H1 (cell line): Measurements from ENCODE around the gene EXOSC10. TPM values are rescaled to one million over a fixed set of nuclear protein-coding genes. Genes with fewer than 3 reads are reported as not detected.

Experiments used
- CTCF ChIA-PET: fragments of 300-600 bp; sonication (Branson Sonifier 250); formaldehyde crosslinking; loops from one replicate; lab custom pipeline; 2021; ENCODE audit not compliant: partially characterized antibody; lab: Charles Lee
- POLR2A ChIA-PET: fragments of 300-600 bp; sonication (Branson Sonifier 250); formaldehyde crosslinking; loops from one replicate; lab custom pipeline; 2021; ENCODE audit warnings: inconsistent platforms; ENCODE audit not compliant: partially characterized antibody; lab: Charles Lee
- DNase-seq, 2 experiments: peaks; one replicate each; pipeline versions ENCODE4 v3.0.0 to v3.0.0-alpha.2; 2010 to 2022; ENCODE audit warnings: low spot score in 2 of 2, low read depth in 1 of 2, mixed read lengths in 1 of 2
- FAIRE-seq: peaks from 2 replicates; lab custom pipeline; 2011; peaks lifted over from hg19 to GRCh38; lab: Jason Lieb, UNC
- H2AFZ ChIP-seq: 2 replicates; pipeline ENCODE4 v1.8.1; 2012; ENCODE audit warnings: low read length, inconsistent platforms
- H2AK5ac ChIP-seq: 2 replicates; pipeline ENCODE4 v1.6.1; 2013; ENCODE audit warnings: low read depth, low read length
- H2BK120ac ChIP-seq: replicated peaks from 2 replicates; pipeline ENCODE3; 2013; ENCODE audit warnings: low read depth, low read length, inconsistent platforms
- H2BK12ac ChIP-seq: 2 replicates; pipeline ENCODE4 v1.6.1; 2013; ENCODE audit warnings: low read depth, low read length
- H2BK15ac ChIP-seq: 2 replicates; pipeline ENCODE4 v1.6.1; 2013; ENCODE audit warnings: low read length
- H2BK20ac ChIP-seq: 2 replicates; pipeline ENCODE4 v1.6.1; 2013; ENCODE audit warnings: low read length
- H2BK5ac ChIP-seq: 2 replicates; pipeline ENCODE4 v1.6.1; 2013; ENCODE audit warnings: low read depth, low read length
- H3K14ac ChIP-seq: 2 replicates; pipeline ENCODE4 v1.6.1; 2013; ENCODE audit warnings: inconsistent platforms; ENCODE audit not compliant: insufficient read length
- H3K18ac ChIP-seq: 2 replicates; pipeline ENCODE4 v1.6.1; 2013; ENCODE audit warnings: low read length; ENCODE audit errors: extremely low read depth
- H3K23ac ChIP-seq: 2 replicates; pipeline ENCODE4 v1.6.1; 2013; ENCODE audit warnings: inconsistent platforms; ENCODE audit not compliant: insufficient read length
- H3K23me2 ChIP-seq: 2 replicates; pipeline ENCODE4 v1.6.1; 2013; ENCODE audit warnings: low read depth, low read length
- H3K27ac ChIP-seq: 2 replicates; pipeline ENCODE4 v1.6.1; 2011; ENCODE audit warnings: low read depth, low read length, inconsistent platforms
- H3K27me3 ChIP-seq, 4 experiments: replicated peaks in 1 of 4; 1 replicate in 1 of 4; 2 replicates in 3 of 4; pipeline versions ENCODE4 v1.6.1 to v1.8.1; 2011 to 2013; ENCODE audit warnings: low read length in 3 of 4, mild to moderate bottlenecking in 3 of 4, inconsistent platforms in 2 of 4, mixed read lengths in 2 of 4, moderate library complexity in 1 of 4; ENCODE audit not compliant: control insufficient read depth in 3 of 4, insufficient read depth in 3 of 4; ENCODE audit errors: extremely low read depth in 1 of 4
- H3K36me3 ChIP-seq, 4 experiments: 2 replicates each; pipeline versions ENCODE4 v1.6.1 to v1.8.1; 2011 to 2013; ENCODE audit warnings: mild to moderate bottlenecking in 4 of 4, low read length in 3 of 4, moderate library complexity in 2 of 4, control low read depth in 1 of 4, inconsistent platforms in 1 of 4; ENCODE audit not compliant: insufficient read depth in 4 of 4, control insufficient read depth in 2 of 4
- H3K4ac ChIP-seq: replicated peaks from 2 replicates; pipeline ENCODE3; 2013; ENCODE audit warnings: low read length, low read depth, mixed read lengths, inconsistent platforms; ENCODE audit not compliant: insufficient read length
- H3K4me1 ChIP-seq, 4 experiments: replicated peaks in 1 of 4; 1 replicate in 1 of 4; 2 replicates in 3 of 4; pipeline versions ENCODE4 v1.6.1 to v1.8.1; 2011 to 2013; ENCODE audit warnings: low read length in 3 of 4, inconsistent platforms in 2 of 4, mixed read lengths in 1 of 4; ENCODE audit not compliant: insufficient read depth in 4 of 4, control insufficient read depth in 3 of 4
- H3K4me2 ChIP-seq, 2 experiments: 2 replicates each; pipeline versions ENCODE4 v1.6.1 to v1.8.1; 2011 to 2013; ENCODE audit warnings: low read depth in 2 of 2, low read length in 2 of 2, control low read depth in 1 of 2, inconsistent platforms in 1 of 2, mild to moderate bottlenecking in 1 of 2; ENCODE audit not compliant: insufficient read depth in 1 of 2
- H3K4me3 ChIP-seq, 4 experiments: fragments of 200-600, 300-600 bp in 1 of 4; sonication (generic), shearing (Covaris generic), sonication (Bioruptor Twin) in 1 of 4; 2 replicates each; pipeline versions ENCODE4 v1.5.1 to v1.8.1; 2011 to 2016; ENCODE audit warnings: low read length in 4 of 4, low read depth in 3 of 4, control low read depth in 2 of 4, inconsistent platforms in 2 of 4, mild to moderate bottlenecking in 2 of 4, mixed read lengths in 1 of 4, moderate library complexity in 1 of 4; ENCODE audit not compliant: insufficient read depth in 2 of 4; ENCODE audit errors: extremely low read depth in 1 of 4
- H3K56ac ChIP-seq: replicated peaks from 2 replicates; pipeline ENCODE3; 2013; ENCODE audit warnings: low read depth, mild to moderate bottlenecking, mixed read lengths, low read length, inconsistent platforms; ENCODE audit not compliant: insufficient read length
- H3K79me1 ChIP-seq: 2 replicates; pipeline ENCODE4 v1.6.1; 2013; ENCODE audit warnings: low read depth, low read length, control low read depth
- H3K79me2 ChIP-seq, 2 experiments: 2 replicates each; pipeline versions ENCODE4 v1.6.1 to v1.8.1; 2012 to 2013; ENCODE audit warnings: low read length in 2 of 2, mild to moderate bottlenecking in 2 of 2, inconsistent platforms in 1 of 2; ENCODE audit not compliant: insufficient read depth in 2 of 2, control insufficient read depth in 1 of 2
- H3K9ac ChIP-seq, 4 experiments: replicated peaks in 1 of 4; 1 replicate in 1 of 4; 2 replicates in 3 of 4; pipeline versions ENCODE4 v1.6.1 to v1.8.1; 2011 to 2013; ENCODE audit warnings: low read depth in 3 of 4, low read length in 3 of 4, control low read depth in 2 of 4, mild to moderate bottlenecking in 2 of 4, moderate library complexity in 2 of 4, inconsistent platforms in 1 of 4; ENCODE audit errors: extremely low read depth in 1 of 4
- H3K9me3 ChIP-seq, 2 experiments: 2 replicates each; pipeline versions ENCODE4 v1.6.1 to v1.8.1; 2012 to 2013; ENCODE audit warnings: mild to moderate bottlenecking in 2 of 2, moderate library complexity in 2 of 2, control low read depth in 1 of 2, inconsistent platforms in 1 of 2, low read depth in 1 of 2, low read length in 1 of 2, mixed read lengths in 1 of 2; ENCODE audit not compliant: insufficient read depth in 2 of 2
- H4K20me1 ChIP-seq, 2 experiments: replicated peaks in 1 of 2; 2 replicates each; pipeline versions ENCODE3 to v1.8.1; 2011 to 2013; ENCODE audit warnings: inconsistent platforms in 2 of 2, low read length in 2 of 2, mild to moderate bottlenecking in 1 of 2; ENCODE audit not compliant: insufficient read depth in 2 of 2, control insufficient read depth in 1 of 2
- H4K5ac ChIP-seq: 2 replicates; pipeline ENCODE4 v1.6.1; 2013; ENCODE audit warnings: low read length, low read depth, mixed read lengths, inconsistent platforms; ENCODE audit not compliant: insufficient read length
- H4K8ac ChIP-seq: 2 replicates; pipeline ENCODE4 v1.8.0; 2013; ENCODE audit warnings: mild to moderate bottlenecking, moderate library complexity, low read length, inconsistent platforms; ENCODE audit not compliant: insufficient read depth; ENCODE audit errors: extremely low read depth
- H4K91ac ChIP-seq: replicated peaks from 2 replicates; pipeline ENCODE3; 2013; ENCODE audit warnings: low read length, mixed read lengths, inconsistent platforms; ENCODE audit not compliant: insufficient read length
- PHF8 ChIP-seq: fragments of 200-600 bp; sonication (generic); conservative IDR thresholded peaks from 2 replicates; pipeline ENCODE4 v1.7.1; 2012; ENCODE audit warnings: low read depth, mild to moderate bottlenecking, inconsistent platforms, low read length, moderate library complexity
- WGBS, 2 experiments: shearing (Covaris generic) in 1 of 2; methylation state at CpG; one replicate each; pipeline versions ENCODE4 v1.1.6 to v1.1.7; 2013 to 2015; ENCODE audit warnings: low lambda C conversion rate in 2 of 2, mixed read lengths in 2 of 2, inconsistent platforms in 1 of 2, low coverage in 1 of 2, missing lambda C conversion rate in 1 of 2; ENCODE audit not compliant: insufficient replicate concordance in 2 of 2, insufficient coverage in 1 of 2, insufficient read length in 1 of 2; ENCODE audit errors: extremely low coverage in 1 of 2, missing lambda C conversion rate in 1 of 2; 5-methylcytosine and 5-hydroxymethylcytosine counted together
- polyA plus RNA-seq, 7 experiments: library from polyadenylated mRNA; depleted of rRNA in 3 of 7; stranded (reverse) in 5 of 7; unstranded in 2 of 7; fragments of >200 nt in 5 of 7; fragments of 200-250 nt in 2 of 7; gene quantifications; 1 replicate in 5 of 7; 2 replicates in 1 of 7; 4 replicates in 1 of 7; pipeline versions ENCODE4 v1.2.1 to v1.2.3, GENCODE V29; 2011 to 2013; ENCODE audit warnings: missing spikeins in 2 of 7, mixed read lengths in 2 of 7
- total RNA-seq: library from RNA; stranded (reverse); fragmentation: NEBNext Ultra II Directional; extraction: Animal tissue kit (Norgen Biotek cat#: 25700); gene quantifications from 2 replicates; pipeline ENCODE4 v1.2.1, GENCODE V29; 2021

EXOSC10 gene
- total and polyA plus RNA-seq, 2 of the 8 experiments (the other 6 are each of a cell fraction or from before 2014, with no cell fraction given): 57.9 to 86.1 TPM

DNA sequence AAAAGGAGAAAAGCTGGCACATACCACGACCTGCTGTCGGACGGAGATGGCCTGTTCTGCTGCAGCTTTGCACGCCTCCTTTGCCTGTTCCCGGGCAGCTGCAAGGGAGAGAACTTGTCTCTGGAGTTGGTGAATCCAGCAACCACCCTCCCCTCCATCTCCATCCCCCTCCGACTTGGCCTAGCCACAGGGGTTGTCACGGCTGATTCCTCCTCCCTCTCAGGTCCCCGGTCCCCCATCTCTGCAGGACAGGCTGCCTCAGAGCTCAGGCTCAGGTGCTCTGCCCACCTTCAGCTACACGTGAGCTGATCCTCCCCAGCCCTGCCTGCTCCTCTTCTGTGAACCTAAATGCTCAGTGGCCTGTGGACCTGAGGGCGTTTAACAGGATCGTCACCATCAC lies 28.8 kb downstream of the EXOSC10 start:
- Histone ChIP-seq H2AFZ (no peak overlapping the region), H2AK5ac (no peak overlapping the region), H4K5ac (no peak overlapping the region), H3K4me1 (no peaks in the 10 kb centered on the region), H3K9ac (no peak overlapping the region), H3K36me3 (peaks cover 34 to 88% (median 75%) of the 10 kb centered on the region in 4 experiments), H3K4ac (no peak overlapping the region), H3K23ac (no peak overlapping the region), H3K18ac (no peak overlapping the region), H4K20me1 (peaks cover 0 to 10% of the 10 kb centered on the region in 2 experiments), H3K27me3 (no peaks in the 10 kb centered on the region; a peak in 1 of 7 replicates), H3K79me1 (no peaks in the 10 kb centered on the region), H3K9me3 (no peaks in the 10 kb centered on the region), H2BK15ac (no peak overlapping the region), H3K23me2 (no peaks in the 10 kb centered on the region), H3K14ac (no peak overlapping the region), H3K27ac (no peak overlapping the region), H2BK5ac (no peak overlapping the region)
- POLR2A ChIA-PET: interaction anchor here (0.6 to 3.8 kb wide), 8 partner anchors 9 to 172 kb away, joined by 3 to 18 read pairs (median 6); partner anchors contain the start of gene SRM
- 90% methylated on average over 11 of the region's 11 CpGs; no CpG with 5 or more reads in 1 of the 2 experiments for WGBS, 2 experiments
- DNase-seq: no peak
- no peak for TF ChIP-seq PHF8
- TF ChIP-seq, all 59 proteins: peak for 0
- CTCF ChIA-PET: interaction anchor here (0.9 to 7.3 kb wide), 4 partner anchors 10 to 33 kb away, joined by 3 to 58 read pairs (median 10); no protein-coding TSS in a partner anchor
- no peak overlapping the region for H2BK20ac ChIP-seq
- FAIRE-seq: no peak
- H3K4me3 ChIP-seq: no peak overlapping the region
- H4K8ac ChIP-seq: no peak overlapping the region
- H4K91ac ChIP-seq: no peak overlapping the region
- H3K4me2 ChIP-seq: no peak overlapping the region
- H2BK12ac ChIP-seq: no peak overlapping the region
- H3K56ac ChIP-seq: no peak overlapping the region
- H3K79me2 ChIP-seq: no peaks in the 10 kb centered on the region
- no peak overlapping the region for H2BK120ac ChIP-seq
